Prostate gland (tissue), 2 donors: Measurements from ENCODE around the gene SYNE1.

ENCODE experiments used
- POLR2A ChIP-seq: fragments of 450-650 bp; IDR thresholded peaks from one replicate; pipeline ENCODE4 v1.6.1; 2016; ENCODE audit warnings: antibody characterized with exemption, mild to moderate bottlenecking
- POLR2AphosphoS5 ChIP-seq: sonication (generic); formaldehyde crosslinking; IDR thresholded peaks from one replicate; pipeline ENCODE4 v1.6.1; 2017; ENCODE audit warnings: antibody characterized with exemption
- TF ChIP-seq, protein P1 (sequence below), 4 experiments: fragments of 200-600 bp in 2 of 4; fragments of 450-650 bp in 2 of 4; sonication (generic) in 2 of 4; IDR thresholded peaks; 1 replicate in 3 of 4; 2 replicates in 1 of 4; pipeline ENCODE4 v1.5.1; 2016 to 2019; ENCODE audit warnings: antibody characterized with exemption in 4 of 4, mild to moderate bottlenecking in 2 of 4, moderate library complexity in 2 of 4

DNA sequence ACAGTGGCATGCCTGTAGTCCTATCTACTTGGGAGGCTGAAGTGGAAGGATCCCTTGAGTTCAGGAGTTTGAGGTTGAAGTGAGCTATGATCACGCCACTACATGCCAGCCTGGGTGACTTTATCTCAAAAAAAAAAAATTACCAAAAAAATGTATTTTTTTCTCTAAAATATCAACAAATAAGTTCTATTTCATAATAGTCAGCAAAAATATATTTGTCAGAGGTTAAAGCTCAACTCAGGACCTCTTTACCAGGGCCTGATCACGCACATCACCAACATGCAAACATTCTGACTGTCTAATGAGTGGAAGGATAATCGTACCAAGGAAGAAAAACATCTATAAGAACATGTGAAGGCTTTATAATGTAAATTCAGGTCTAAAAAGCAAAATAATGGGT is 387.0 kb downstream of the SYNE1 start:
- TF ChIP-seq, protein P1, sequence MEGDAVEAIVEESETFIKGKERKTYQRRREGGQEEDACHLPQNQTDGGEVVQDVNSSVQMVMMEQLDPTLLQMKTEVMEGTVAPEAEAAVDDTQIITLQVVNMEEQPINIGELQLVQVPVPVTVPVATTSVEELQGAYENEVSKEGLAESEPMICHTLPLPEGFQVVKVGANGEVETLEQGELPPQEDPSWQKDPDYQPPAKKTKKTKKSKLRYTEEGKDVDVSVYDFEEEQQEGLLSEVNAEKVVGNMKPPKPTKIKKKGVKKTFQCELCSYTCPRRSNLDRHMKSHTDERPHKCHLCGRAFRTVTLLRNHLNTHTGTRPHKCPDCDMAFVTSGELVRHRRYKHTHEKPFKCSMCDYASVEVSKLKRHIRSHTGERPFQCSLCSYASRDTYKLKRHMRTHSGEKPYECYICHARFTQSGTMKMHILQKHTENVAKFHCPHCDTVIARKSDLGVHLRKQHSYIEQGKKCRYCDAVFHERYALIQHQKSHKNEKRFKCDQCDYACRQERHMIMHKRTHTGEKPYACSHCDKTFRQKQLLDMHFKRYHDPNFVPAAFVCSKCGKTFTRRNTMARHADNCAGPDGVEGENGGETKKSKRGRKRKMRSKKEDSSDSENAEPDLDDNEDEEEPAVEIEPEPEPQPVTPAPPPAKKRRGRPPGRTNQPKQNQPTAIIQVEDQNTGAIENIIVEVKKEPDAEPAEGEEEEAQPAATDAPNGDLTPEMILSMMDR (IDR thresholded peaks at IDR 0.05), result no peak
- TF ChIP-seq POLR2AphosphoS5 (no peak), POLR2A (no peak)
